ENCODE data around the gene XRCC3.
"Not testable (repeated sequence)": the region's sequence is repeated elsewhere in the genome, so short reads cannot be mapped to it uniquely, and the experiment has no call there.

Gene XRCC3

GRCh38 chr14:103676881-103677675, 38.2 kb downstream of the XRCC3 start:
- FAIRE-seq: no peak
- no peak for DNase-seq (ENCODE audit: insufficient read length, low spot score)

GRCh38 chr14:103675957-103676356, 39.3 kb downstream of the XRCC3 start:
- no peak for FAIRE-seq
- DNase-seq (ENCODE audit: insufficient read length, low spot score): no peak

DNA sequence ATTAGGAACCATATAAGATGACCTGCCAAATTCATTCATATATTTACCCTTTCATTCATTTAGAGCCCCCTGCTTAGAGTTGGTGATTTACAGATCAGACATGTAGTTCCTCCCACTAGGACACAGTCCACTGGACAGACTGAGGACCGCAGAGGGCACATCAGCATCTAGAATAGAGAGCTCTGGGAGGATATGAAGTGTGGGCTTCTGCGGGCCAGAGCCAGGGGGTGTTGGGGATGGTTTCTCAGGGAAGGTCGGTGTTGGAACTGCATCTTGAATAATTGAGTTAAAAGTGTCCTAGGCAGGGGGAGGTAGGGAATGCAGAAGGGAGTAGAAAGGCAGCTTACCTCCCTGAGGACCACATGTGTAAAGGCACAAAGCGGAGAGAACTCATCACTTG, 43.3 kb downstream of the XRCC3 start:
- no peak for FAIRE-seq

DNA sequence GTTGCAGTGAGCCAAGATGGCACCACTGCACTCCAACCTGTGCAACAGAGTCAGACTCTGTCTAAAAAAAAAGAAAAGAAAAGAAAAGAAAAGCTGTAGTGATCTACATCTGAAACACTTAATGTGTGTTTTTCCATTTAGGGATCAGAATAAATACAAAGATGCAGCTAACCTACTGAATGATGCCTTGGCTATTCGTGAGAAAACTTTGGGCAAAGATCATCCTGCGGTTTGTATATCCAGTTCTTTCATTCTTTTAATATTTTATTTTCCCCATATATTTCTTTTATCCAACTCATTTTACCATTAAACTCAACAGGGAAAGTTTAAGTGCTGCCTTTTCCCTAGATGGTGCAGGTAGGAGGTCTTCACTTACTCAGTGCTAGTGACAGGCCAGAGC, 45.9 kb downstream of the XRCC3 start:
- FAIRE-seq (no peak), DNase-seq (ENCODE audit: insufficient read length, low spot score) (no peak)

More for the DNA sequence above, 43.3 kb downstream of the XRCC3 start:
- DNase-seq (ENCODE audit: insufficient read length, low spot score): no peak

- DNase-seq (ENCODE audit: insufficient read length, low spot score): no peak
- no peak for FAIRE-seq
Observed at GRCh38 chr14:103668117-103668516, 47.1 kb downstream of the XRCC3 start.

GRCh38 chr14:103667671-103668070, 47.6 kb downstream of the XRCC3 start:
- FAIRE-seq: no peak
- no peak for DNase-seq (ENCODE audit: insufficient read length, low spot score)

DNA sequence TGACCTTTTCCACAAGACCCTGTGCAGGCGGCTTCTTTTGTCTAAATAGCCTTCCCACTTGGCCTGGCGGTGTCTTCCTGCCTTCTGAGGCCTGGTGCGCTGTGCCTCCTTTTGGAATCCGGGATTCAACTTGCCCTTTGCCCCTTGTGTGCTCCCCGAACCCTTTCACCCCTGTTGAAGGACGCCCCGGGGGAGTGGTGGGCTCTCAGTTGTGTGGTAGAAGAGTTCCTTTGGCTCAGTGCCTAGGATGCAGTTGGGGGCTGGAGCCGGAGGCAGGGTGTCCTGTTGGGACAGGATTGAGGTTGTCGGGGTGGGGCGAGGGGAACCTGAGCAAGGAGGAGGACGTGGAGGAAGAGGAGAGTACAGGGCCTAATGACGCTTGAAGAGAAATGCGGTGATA, 51.7 kb downstream of the XRCC3 start:
- DNase-seq (ENCODE audit: insufficient read length, low spot score) (no peak), FAIRE-seq (no peak)

DNA sequence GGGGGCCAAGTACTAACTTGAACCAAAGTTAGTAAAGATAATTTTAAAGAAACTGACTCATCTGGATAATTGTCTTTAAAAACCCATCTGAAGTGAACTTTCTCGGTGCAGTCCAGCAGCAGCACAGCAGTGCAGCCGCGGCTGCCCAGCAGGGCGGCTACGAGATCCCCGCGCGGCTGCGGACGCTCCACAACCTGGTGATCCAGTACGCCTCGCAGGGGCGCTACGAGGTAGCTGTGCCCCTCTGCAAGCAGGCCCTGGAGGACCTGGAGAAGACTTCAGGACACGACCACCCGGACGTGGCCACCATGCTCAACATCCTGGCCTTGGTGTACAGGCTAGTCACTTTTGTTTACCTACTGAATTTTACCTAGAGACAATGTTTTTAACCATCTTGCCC, 52.7 kb downstream of the XRCC3 start:
- DNase-seq (ENCODE audit: insufficient read length, low spot score) (no peak), FAIRE-seq (no peak)

- no peak for FAIRE-seq
- no peak for DNase-seq (ENCODE audit: insufficient read length, low spot score)
Observed at GRCh38 chr14:103662029-103662428, 53.2 kb downstream of the XRCC3 start.

DNA sequence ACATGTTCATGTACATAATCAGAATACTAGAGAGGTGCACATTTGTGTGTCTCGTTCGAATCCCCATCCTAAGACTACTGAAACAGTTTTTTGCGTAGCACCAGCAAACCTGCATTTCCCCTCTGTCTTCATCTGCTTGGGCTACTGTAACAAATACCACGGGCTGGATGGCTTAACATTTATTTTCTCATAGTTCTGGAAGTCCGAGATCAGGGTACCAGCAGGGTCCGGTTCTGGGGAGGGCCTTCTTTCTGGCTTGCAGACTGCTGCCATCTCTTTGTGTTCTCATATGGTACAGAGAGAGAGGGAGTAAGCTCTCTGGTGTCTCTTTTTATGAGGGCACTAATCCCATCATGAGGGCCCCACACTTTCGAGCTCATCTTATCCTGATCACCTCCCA, 55.6 kb downstream of the XRCC3 start:
- no peak for DNase-seq (ENCODE audit: insufficient read length, low spot score)
- FAIRE-seq: no peak

DNA sequence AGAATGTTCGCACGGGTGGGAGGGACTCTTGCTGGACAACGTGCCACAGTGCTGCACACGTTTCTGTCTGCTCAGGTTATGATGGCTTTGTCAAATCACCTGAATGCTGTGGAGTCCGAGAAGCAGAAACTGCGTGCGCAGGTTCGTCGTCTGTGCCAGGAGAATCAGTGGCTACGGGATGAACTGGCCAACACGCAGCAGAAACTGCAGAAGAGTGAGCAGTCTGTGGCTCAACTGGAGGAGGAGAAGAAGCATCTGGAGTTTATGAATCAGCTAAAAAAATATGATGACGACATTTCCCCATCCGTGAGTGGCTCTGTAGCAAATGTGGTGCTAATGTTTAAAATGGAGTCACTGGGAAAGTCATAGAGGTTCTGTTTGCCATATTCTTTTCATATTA, 57.8 kb downstream of the XRCC3 start:
- FAIRE-seq (no peak), DNase-seq (ENCODE audit: insufficient read length, low spot score) (no peak)

- no peak for DNase-seq (ENCODE audit: insufficient read length, low spot score)
- FAIRE-seq: no peak
Observed at GRCh38 chr14:103656756-103657133, 58.5 kb downstream of the XRCC3 start.

GRCh38 chr14:103656031-103656755, 59.1 kb downstream of the XRCC3 start:
- DNase-seq (ENCODE audit: insufficient read length, low spot score) (no peak), FAIRE-seq (no peak)

DNA sequence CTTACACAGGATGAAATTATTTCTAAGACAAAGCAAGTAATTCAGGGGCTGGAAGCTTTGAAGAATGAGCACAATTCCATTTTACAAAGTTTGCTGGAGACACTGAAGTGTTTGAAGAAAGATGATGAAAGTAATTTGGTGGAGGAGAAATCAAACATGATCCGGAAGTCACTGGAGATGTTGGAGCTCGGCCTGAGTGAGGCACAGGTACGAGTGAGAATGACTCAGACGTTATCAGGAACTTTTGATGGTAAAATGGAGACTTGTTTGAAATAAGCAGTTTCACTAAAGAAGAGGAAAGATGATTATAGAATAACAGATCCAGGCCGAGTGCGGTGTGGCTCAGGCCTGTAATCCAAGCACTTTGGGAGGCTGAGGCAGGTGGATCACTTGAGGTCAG, 60.6 kb downstream of the XRCC3 start:
- DNase-seq (ENCODE audit: insufficient read length, low spot score) (no peak), FAIRE-seq (no peak)

DNA sequence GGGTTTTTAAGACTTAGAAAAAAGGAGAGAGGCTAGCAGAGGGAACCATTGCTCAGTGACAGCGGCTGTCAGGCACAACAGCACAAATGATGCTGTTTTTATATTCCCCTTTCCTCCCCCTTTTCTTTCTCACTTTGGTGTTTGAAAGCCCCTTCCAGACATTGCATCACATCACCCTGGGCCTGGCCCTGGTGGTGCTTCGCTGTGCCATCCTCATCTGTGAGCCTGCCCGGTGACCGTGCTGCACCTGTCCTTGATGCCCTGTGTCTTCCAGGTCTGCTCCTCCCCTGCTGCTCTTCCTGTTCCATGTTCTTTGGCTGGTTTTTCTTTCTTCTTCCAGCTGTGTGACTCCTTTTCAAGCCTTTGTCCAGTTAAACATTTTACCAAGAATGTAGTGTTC, 61.4 kb downstream of the XRCC3 start:
- FAIRE-seq (no peak), DNase-seq (ENCODE audit: insufficient read length, low spot score) (no peak)

- not testable (repeated sequence) for FAIRE-seq; DNase-seq (ENCODE audit: insufficient read length, low spot score)
Observed at GRCh38 chr14:103653336-103653735, 61.9 kb downstream of the XRCC3 start.

- no peak for FAIRE-seq
- no peak for DNase-seq (ENCODE audit: insufficient read length, low spot score)
Observed at GRCh38 chr14:103652806-103653205, 62.4 kb downstream of the XRCC3 start.

DNA sequence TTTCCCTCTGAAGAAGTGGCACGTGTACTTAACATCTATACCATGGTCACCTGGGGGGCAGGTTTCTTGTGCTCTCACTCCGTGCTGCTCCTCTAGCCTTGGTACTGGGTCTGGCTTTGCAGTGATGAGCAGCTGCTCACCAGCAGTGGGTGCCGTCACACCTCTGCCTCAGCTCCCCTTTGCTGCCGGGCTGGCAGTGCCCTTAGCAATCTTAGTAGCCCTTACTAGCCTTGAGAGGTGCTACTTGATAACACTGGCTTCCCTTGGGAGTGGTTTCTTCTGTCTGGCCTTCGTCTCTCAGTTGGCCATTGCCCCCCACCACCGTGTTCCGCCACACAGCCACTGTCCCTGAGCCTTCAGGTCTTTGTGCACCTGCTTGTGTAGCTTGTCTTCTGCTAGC, 63.7 kb downstream of the XRCC3 start:
- DNase-seq (ENCODE audit: insufficient read length, low spot score) (no peak), FAIRE-seq (no peak)

DNA sequence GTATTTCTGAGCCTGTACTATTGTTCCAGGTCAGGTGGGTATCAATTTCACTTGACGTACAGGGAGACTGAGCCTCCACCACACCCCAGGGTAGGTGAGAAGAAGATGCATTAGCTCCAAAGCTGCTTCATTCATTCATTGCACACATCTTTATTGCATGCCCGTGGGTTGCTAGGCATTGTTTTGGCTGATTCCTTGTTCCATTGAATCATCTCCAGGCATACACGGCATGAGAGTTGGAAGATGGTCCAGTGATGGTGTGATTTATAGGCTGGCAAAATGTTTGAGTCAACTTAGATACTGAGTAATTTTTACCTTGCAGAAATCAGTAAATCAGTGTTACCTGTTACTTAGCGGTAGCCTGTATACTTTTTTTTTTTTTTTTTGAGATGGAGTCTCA, 65.0 kb downstream of the XRCC3 start:
- no peak for DNase-seq (ENCODE audit: insufficient read length, low spot score)
- no peak for FAIRE-seq

DNA sequence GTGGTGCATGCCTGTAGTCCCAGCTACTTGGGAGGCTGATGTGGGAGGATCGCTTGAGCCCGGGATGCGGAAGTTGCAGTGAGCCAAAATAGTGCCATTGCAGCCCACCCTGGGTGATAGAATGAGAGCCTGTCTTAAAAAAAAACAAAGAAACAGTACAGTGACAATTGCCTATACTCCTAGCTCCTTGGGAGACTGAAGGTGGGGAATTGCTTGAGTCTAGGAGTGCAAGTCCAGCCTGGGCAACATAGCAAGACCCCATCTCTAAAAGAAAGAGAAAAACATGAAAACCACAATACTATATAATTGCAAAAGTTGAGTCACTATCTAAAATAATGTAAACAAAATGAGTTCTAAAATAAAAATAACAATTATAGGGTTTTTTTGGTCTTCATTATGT, 66.2 kb downstream of the XRCC3 start:
- DNase-seq (ENCODE audit: insufficient read length, low spot score): no peak
- FAIRE-seq: no peak
